Bone marrow (tissue), 2 donors: ENCODE results near the gene RAP1GAP.
"Not testable (repeated sequence)": the region's sequence is repeated elsewhere in the genome, so short reads cannot be mapped to it uniquely, and the experiment has no call there.

Experiments
- DNase-seq, 2 donors: peaks; one replicate each; lab custom pipeline; 2025; lab: John Stamatoyannopoulos, UW

RAP1GAP gene

DNA sequence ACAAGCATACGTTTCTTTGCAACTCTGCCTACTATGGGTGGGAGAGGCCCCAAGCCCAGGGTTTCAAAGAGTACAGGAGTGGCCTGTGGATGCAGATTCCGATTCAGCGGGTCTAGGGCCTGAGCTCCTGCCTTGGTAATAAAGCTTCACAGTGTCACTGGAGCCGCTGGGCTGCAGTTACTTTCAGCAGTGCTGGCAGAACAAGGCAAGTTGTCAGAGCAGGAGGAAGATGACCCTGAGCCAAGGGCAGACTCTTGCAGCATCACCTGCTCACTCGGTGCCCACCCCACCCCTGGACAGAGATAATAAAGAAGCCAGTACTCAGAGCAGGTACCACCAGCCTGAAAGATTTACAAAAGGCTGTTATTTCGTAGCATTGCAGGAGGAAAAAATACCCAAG lies 8.0 kb upstream of the RAP1GAP start:
- DNase-seq = no peak

GRCh38 chr1:21674957-21675356 lies 5.8 kb upstream of the RAP1GAP start:
- no peak for DNase-seq

GRCh38 chr1:21673853-21674252 lies 4.7 kb upstream of the RAP1GAP start:
- not testable (repeated sequence) for DNase-seq

DNA sequence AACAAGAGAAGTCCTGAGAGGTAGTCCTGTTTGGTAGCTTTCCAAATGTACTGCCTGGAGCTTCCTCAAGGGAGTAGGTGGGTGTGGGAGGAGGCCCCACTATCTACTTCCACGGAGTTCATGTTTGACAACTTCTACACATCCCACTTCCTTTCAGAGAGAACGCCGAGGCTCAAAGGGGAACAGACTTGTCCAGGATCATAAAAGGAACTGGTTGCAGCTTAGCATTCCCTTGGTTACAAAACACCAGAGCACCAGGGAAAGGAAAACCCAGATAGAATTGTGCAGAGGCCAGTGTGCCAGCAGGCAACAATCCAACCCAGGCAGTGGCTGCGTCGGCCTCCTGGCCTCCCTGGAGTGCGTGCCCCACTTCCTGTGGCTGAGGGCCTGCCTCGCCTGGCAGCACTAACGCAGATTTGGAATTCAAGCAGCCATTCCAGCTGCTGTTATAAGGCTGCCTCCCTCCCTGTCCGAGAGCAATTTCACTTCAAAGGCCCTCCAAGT lies 4.2 kb upstream of the RAP1GAP start:
- no peak for DNase-seq

- no peak for DNase-seq
These were observed 3.5 kb upstream of the RAP1GAP start for GRCh38 chr1:21672478-21673276.

DNA sequence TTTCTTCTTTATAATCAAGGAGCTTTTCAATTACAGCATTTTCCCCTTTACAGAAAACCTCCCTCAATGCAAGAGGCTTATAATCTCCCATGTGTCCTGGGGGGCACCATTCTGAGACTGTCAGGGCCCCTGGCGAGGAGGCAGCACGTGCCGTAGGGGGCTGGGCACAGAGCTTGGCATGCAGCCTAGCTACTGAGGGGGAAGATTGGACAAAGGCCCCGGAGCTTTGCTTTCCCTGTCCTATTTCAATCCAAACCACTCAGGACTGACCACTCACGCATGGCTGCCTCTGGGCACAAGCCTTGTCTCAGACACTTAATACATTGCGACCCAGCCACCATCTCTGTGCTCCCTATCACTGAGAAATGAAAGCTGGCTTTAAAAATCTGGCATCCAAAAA lies 2.8 kb upstream of the RAP1GAP start:
- no peak for DNase-seq

DNA sequence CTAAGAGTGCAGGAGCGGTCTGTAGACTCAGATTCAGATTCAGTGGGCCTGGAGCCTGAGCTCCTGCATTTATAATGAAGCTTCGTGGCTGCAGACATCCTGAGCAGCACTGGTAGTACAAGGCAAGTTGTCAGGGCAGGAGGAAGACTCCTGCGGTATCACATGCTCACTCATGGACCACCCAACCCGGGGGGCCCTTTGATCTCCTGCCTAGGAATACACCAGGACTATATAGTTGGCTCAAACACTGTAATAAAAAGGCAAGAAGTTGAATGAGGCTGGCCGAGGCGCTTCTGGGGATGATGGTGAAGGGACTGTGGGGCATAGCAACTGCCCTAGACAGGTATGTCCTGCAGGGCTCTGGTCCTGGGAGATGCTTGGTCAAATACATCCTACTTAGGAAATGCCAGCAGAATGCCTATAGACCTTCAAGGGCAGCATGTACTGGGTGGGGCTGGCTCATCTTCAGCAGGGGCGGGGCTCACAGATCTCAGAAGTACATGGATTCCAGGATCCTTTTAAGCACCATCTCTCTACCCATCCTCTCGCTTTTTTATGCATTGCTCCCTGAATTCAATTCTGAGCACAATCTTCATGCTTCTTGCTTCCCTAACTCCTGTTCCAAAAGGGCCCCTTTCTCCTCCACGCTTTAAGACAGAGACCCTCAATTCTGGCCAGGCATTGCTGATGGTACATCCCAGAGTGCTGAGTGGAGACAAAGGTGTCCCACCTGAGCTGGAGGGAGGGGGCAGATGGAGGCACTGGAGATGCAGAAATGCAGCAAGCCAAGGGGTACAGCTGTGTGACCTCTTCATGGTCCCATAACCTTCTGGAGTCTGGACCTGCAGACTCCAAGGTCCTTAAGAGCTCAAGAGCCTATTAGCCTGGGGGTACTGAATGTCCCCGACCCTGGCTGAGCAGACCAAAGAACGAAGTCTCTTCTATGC lies 2.1 kb upstream of the RAP1GAP start:
- no peak for DNase-seq

- no peak for DNase-seq
These were observed 1.1 kb upstream of the RAP1GAP start for GRCh38 chr1:21670059-21670881.

GRCh38 chr1:21668951-21669257 lies 253 bp downstream of the RAP1GAP start:
- DNase-seq = no peak

DNA sequence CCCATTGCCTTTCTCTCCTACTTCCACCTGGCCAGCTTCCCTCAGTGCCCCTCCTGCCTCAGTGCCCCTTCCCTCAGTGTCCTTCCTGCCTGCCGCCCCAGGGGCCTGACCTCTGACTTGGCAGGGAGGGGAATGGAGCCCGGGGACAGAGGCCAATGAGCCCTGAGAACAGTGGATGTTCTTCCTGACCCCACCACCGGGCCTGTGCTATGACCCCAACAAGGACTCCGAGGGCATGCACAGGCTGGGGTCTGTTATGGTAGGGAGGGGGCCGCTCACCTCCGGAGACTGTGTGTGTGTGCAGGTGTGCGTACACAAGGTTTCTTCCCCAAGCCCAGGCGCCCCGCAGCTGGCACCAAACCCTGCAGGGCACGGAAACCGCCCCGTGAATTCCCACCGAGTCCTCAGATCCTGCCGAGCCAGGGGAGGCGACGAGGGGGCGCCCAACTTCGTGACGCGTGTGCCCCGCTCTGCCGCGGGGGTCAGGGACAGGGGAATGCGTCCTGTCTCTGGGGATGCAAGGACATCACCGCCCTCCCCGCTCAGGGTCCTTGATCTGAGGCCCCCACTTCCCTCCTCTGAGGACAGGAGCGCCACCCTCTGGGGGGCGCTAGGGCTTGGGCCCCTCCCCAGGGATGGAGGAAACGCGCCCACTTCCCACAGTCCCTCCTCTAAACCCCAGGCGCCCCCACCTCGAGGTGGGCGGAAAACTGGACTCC lies 766 bp downstream of the RAP1GAP start:
- DNase-seq = no peak

DNA sequence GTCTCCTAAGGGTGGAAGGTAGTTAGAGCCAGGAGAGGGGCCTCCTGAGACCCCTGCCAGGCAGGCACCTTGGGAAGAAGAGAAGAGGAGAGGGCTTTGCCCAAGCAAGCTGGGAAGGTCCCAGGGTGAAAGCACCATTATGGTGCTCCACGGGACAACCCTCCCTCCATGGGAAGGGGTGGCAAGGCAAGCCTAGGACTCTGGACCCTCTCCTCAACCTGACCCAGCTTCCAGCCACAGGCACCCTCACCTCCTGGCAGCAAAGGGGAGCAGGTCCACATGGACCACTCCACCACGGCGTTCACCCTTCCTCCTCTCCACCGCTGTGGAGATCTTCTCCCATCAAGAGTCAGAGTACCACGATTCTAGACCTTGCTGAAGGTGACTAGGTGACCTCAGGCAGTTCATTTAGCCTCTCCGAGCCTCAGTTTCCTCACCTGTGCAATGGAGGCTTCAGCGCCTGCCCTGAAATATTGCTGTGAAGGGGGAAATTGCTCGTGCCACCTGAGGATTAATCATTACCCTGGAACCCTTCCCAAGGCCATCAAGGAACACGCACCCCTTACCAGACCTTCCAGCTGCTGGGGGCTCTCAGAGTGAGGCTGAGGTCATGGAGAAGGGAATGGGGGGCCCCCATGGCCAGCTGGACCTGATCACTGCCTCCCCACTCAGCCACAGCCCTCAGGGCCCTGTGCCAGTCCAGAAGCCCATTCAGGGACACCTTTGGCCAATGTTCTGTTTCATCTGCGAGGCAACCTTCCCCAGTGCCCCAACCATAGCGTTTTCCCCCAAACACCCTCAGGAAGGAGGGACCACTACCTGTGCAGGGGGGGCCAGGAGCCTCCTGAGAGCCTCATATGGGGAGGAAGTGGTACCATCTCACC lies 1.6 kb downstream of the RAP1GAP start:
- DNase-seq = no peak

DNA sequence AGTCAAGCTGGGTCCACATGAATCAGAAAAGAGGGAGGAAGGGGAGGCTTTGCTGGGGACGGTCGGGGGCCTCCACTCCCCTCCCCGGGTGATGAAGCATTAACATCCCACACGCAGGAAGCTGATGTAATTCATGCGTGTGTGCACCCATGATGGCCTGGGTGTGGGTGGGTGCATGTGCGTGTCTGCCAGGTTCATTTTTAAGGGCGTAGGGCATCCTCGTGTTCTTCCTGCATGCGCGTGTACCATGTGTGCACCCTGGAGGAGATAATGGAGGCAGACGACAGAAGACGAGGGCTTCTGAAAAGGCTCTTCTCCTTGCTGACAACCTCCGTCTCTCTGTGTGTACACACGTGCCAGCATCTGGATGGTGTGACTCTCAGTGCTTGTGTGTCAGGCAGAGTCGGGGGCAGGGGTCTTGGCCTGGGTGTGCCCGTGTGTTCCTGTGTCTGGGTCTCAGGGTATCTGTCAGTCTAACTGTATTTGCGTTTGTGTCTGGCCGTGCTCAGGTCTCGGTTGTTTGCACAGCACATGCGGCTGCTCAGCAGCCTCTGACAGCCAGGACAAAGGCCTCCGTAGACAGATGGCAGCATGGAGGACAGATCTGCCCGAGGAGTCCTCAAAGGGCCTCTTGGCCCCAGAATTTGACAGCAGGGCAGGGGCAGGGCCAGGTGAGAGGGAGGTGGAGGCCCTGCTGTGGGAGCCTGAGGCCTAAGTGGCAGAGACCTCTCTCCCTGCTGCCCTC lies 2.4 kb downstream of the RAP1GAP start:
- DNase-seq = no peak

DNA sequence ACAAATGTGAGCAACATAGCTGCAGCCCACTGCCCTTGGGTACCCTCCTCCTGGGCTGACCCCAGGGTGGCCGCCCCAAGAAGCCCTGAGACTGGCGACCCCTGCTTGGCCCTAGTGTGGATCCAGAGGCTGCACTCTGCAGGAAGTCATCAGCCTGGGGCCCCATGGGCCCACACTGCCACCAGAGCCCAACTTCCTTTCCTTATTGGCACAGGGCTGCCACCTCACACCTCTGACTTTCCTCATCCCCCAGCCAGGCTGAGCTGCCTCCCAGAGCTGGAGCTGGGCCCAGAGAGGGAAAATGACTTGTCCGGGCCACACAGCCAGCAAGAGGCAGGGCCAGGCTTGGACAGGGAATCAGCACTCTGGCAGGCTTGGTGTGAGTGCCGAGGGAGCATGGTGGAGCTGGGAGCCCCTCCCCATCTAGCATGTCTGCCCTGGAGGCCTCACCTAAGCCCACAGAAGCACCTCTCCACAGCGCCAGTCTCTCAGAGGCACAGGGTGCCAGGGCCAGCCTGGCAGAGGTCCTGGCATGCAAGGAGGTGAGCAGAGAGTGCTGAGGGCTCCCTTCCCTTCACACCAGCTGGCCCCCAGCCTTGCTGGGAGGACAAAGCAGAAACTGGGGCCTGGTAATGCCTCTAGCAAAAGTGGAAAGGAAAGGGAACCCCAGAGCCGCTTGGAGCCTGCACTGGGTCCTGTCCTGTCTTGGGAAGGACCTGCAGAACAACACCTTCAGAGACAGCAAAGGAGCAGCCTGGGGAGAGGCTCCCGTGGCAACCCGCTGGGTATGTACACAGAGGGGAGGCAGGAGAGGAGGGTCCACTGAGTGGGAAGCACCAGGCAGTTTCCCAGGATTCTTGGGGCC lies 3.2 kb downstream of the RAP1GAP start:
- DNase-seq = no peak

- DNase-seq = no peak
These were observed 4.2 kb downstream of the RAP1GAP start for GRCh38 chr1:21664806-21665588.

- no peak for DNase-seq
These were observed 5.0 kb downstream of the RAP1GAP start for GRCh38 chr1:21663951-21664805.

GRCh38 chr1:21663248-21663950 lies 5.8 kb downstream of the RAP1GAP start:
- DNase-seq = no peak
